H9 (cell line): ENCODE results near the gene PROCA1. TPM values are rescaled to one million over a fixed set of nuclear protein-coding genes. Genes with fewer than 3 reads are reported as not detected.

Experiments used
- DNase-seq: peaks from one replicate; pipeline ENCODE4 v3.0.0-alpha.2; 2017
- H2AFZ ChIP-seq: one replicate; pipeline ENCODE4 v1.6.1; 2013; ENCODE audit warnings: mild to moderate bottlenecking, low read length, control low read depth, moderate library complexity
- H2AK5ac ChIP-seq: 2 replicates; pipeline ENCODE4 v1.6.1; 2013; ENCODE audit warnings: low read length, control low read depth, mixed read lengths; ENCODE audit not compliant: insufficient read length
- H2BK120ac ChIP-seq: one replicate; pipeline ENCODE4 v1.6.1; 2013; ENCODE audit warnings: low read depth, mild to moderate bottlenecking, low read length, control low read depth, inconsistent platforms; ENCODE audit not compliant: poor library complexity, severe bottlenecking
- H2BK12ac ChIP-seq: 2 replicates; pipeline ENCODE4 v1.6.1; 2013; ENCODE audit warnings: low read length, control low read depth, mixed read lengths, low read depth; ENCODE audit not compliant: insufficient read length
- H2BK15ac ChIP-seq: 2 replicates; pipeline ENCODE4 v1.6.1; 2013; ENCODE audit warnings: low read depth, low read length, control low read depth
- H2BK20ac ChIP-seq: one replicate; pipeline ENCODE4 v1.6.1; 2013; ENCODE audit warnings: low read depth, mild to moderate bottlenecking, low read length, control low read depth, inconsistent platforms; ENCODE audit not compliant: poor library complexity, severe bottlenecking
- H2BK5ac ChIP-seq: 2 replicates; pipeline ENCODE4 v1.6.1; 2013; ENCODE audit warnings: low read length, control low read depth, mixed read lengths; ENCODE audit not compliant: insufficient read length
- H3K14ac ChIP-seq: 2 replicates; pipeline ENCODE4 v1.6.1; 2013; ENCODE audit warnings: low read length, control low read depth; ENCODE audit not compliant: insufficient read depth
- H3K18ac ChIP-seq: 2 replicates; pipeline ENCODE4 v1.6.1; 2013; ENCODE audit warnings: low read depth, mild to moderate bottlenecking, mixed read lengths, low read length, control low read depth; ENCODE audit not compliant: insufficient read length
- H3K23ac ChIP-seq: 2 replicates; pipeline ENCODE4 v1.6.1; 2013; ENCODE audit warnings: low read length, control low read depth, mixed read lengths, low read depth; ENCODE audit not compliant: insufficient read length
- H3K23me2 ChIP-seq: 2 replicates; pipeline ENCODE4 v1.6.1; 2013; ENCODE audit warnings: low read depth, mild to moderate bottlenecking, mixed read lengths, low read length, control low read depth; ENCODE audit not compliant: insufficient read length, poor library complexity, severe bottlenecking
- H3K27ac ChIP-seq: 2 replicates; pipeline ENCODE4 v1.5.1; 2013; ENCODE audit warnings: low read length, control low read depth, mixed read lengths, low read depth; ENCODE audit not compliant: insufficient read length
- H3K27me3 ChIP-seq: 2 replicates; pipeline ENCODE4 v1.6.1; 2013; ENCODE audit warnings: low read length, control low read depth, inconsistent platforms; ENCODE audit not compliant: insufficient read depth
- H3K4ac ChIP-seq: 2 replicates; pipeline ENCODE4 v1.6.1; 2013; ENCODE audit warnings: low read depth, mild to moderate bottlenecking, control low read depth, inconsistent platforms, low read length, moderate library complexity
- H3K4me1 ChIP-seq: 2 replicates; pipeline ENCODE4 v1.6.1; 2013; ENCODE audit warnings: low read length, control low read depth, inconsistent platforms; ENCODE audit not compliant: insufficient read depth
- H3K4me2 ChIP-seq: 2 replicates; pipeline ENCODE4 v1.6.1; 2013; ENCODE audit warnings: low read length, control low read depth, mixed read lengths; ENCODE audit not compliant: insufficient read length, insufficient read depth
- H3K56ac ChIP-seq: 2 replicates; pipeline ENCODE4 v1.6.1; 2013; ENCODE audit warnings: low read depth, mild to moderate bottlenecking, mixed read lengths, low read length, control low read depth; ENCODE audit not compliant: insufficient read length
- H3K79me1 ChIP-seq: 2 replicates; pipeline ENCODE4 v1.6.1; 2013; ENCODE audit warnings: low read depth, mild to moderate bottlenecking, moderate library complexity, low read length, control low read depth, inconsistent platforms; ENCODE audit not compliant: insufficient read depth, poor library complexity, severe bottlenecking
- H3K79me2 ChIP-seq: 2 replicates; pipeline ENCODE4 v1.6.1; 2013; ENCODE audit warnings: low read length, control low read depth, inconsistent platforms; ENCODE audit not compliant: insufficient read depth
- H3K9ac ChIP-seq: 2 replicates; pipeline ENCODE4 v1.6.1; 2013; ENCODE audit warnings: low read length, control low read depth, mixed read lengths; ENCODE audit not compliant: insufficient read length; ENCODE audit errors: extremely low read depth
- H3K9me3 ChIP-seq: one replicate; pipeline ENCODE4 v1.6.1; 2013; ENCODE audit warnings: low read depth, low read length, inconsistent platforms; ENCODE audit not compliant: control insufficient read depth
- H3T11ph ChIP-seq: one replicate; pipeline ENCODE4 v1.6.1; 2013; ENCODE audit warnings: mild to moderate bottlenecking, low read length, control low read depth, inconsistent platforms
- H4K20me1 ChIP-seq: one replicate; pipeline ENCODE4 v1.6.1; 2013; ENCODE audit not compliant: control insufficient read depth, insufficient read length, insufficient read depth
- H4K5ac ChIP-seq: 2 replicates; pipeline ENCODE4 v1.6.1; 2013; ENCODE audit warnings: low read depth, mild to moderate bottlenecking, mixed read lengths, low read length, control low read depth; ENCODE audit not compliant: insufficient read length
- H4K8ac ChIP-seq: replicated peaks from 2 replicates; pipeline ENCODE4 v1.6.1; 2013; ENCODE audit warnings: low read length, control low read depth, mixed read lengths, low read depth; ENCODE audit not compliant: insufficient read length
- H4K91ac ChIP-seq: 2 replicates; pipeline ENCODE4 v1.6.1; 2013; ENCODE audit warnings: low read depth, mild to moderate bottlenecking, moderate library complexity, mixed read lengths, low read length, control low read depth; ENCODE audit not compliant: insufficient read length
- H3K27ac Mint-ChIP-seq, 3 experiments: 2 replicates in 2 of 3; 3 replicates in 1 of 3; pipeline ENCODE4 v1.8.0; 2020 to 2021; ENCODE audit warnings: mixed read lengths in 3 of 3, mild to moderate bottlenecking in 1 of 3, moderate library complexity in 1 of 3
- H3K27me3 Mint-ChIP-seq: 2 replicates; pipeline ENCODE4 v1.8.0; 2021; ENCODE audit warnings: low read depth, mild to moderate bottlenecking, moderate library complexity, mixed read lengths
- H3K36me3 Mint-ChIP-seq, 3 experiments: 2 replicates in 2 of 3; 3 replicates in 1 of 3; pipeline ENCODE4 v1.8.0; 2020 to 2021; ENCODE audit warnings: low read depth in 3 of 3, mixed read lengths in 3 of 3; ENCODE audit not compliant: insufficient read depth in 1 of 3
- H3K4me1 Mint-ChIP-seq, 2 experiments: 2 replicates each; pipeline ENCODE4 v1.8.0; 2020; ENCODE audit warnings: mixed read lengths in 2 of 2
- H3K4me3 Mint-ChIP-seq, 2 experiments: 2 replicates in 1 of 2; 3 replicates in 1 of 2; pipeline ENCODE4 v1.8.0; 2020 to 2021; ENCODE audit warnings: mild to moderate bottlenecking in 2 of 2, mixed read lengths in 2 of 2, moderate library complexity in 1 of 2
- H3K9me3 Mint-ChIP-seq, 2 experiments: 2 replicates in 1 of 2; 3 replicates in 1 of 2; pipeline ENCODE4 v1.8.0; 2020; ENCODE audit warnings: mild to moderate bottlenecking in 2 of 2, mixed read lengths in 2 of 2, moderate library complexity in 1 of 2
- WGBS: extraction: QIAGEN DNeasy Blood & Tissue Kit; methylation state at CpG from one replicate; pipeline ENCODE4 v1.1.7; 2013; ENCODE audit warnings: missing lambda C conversion rate, low lambda C conversion rate, mixed read lengths; ENCODE audit not compliant: insufficient read length; ENCODE audit errors: extremely low coverage; 5-methylcytosine and 5-hydroxymethylcytosine counted together
- total RNA-seq: library from RNA; stranded (reverse); gene quantifications from 2 replicates; pipeline ENCODE4 v1.2.1, GENCODE V29; 2021
- TF ChIP-seq, protein P1 (sequence below): fragments of 200-600 bp; sonication (generic); conservative IDR thresholded peaks from 3 replicates; pipeline ENCODE4 v1.8.0; 2021; ENCODE audit warnings: antibody characterized with exemption, mild to moderate bottlenecking

The PROCA1 gene
- total RNA-seq, 1 experiment from 2014 or later: 15.0 TPM

DNA sequence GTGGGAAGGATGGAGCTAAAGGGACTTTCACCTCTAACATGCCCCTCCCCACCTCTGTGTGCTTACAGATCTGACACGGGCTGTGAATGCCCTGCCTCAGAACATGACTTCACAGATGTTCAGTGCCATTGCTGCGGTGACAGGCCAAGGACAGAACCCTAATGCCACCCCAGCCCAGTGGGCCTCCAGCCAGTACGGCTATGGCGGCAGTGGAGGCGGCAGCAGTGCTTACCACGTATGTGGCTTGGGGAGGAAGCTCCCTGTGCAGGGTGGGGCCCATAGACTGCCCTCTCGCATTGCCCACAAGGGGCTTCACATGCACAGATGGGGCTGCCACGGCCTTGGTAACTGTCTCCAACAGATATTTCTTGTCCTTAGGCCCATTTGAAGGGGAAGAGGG is 11.4 kb downstream of the PROCA1 start:
- Histone ChIP-seq H3K23ac (no peak overlapping the region), H3K56ac (no peak overlapping the region), H4K91ac (no peak overlapping the region), H2BK12ac (no peak overlapping the region), H4K5ac (no peak overlapping the region), H3K9ac (no peak overlapping the region), H2AK5ac (no peak overlapping the region), H3K79me1 (no peaks in the 10 kb centered on the region), H3K27ac (no peak overlapping the region), H3K79me2 (no peaks in the 10 kb centered on the region), H3K4me2 (no peak overlapping the region), H4K20me1 (peaks cover 4% of the 10 kb centered on the region), H3K14ac (no peak overlapping the region), H3K4ac (no peak overlapping the region), H2BK5ac (no peak overlapping the region), H3T11ph (no peak overlapping the region), H3K4me1 (no peaks in the 10 kb centered on the region), H3K18ac (no peak overlapping the region), H3K23me2 (no peaks in the 10 kb centered on the region), H3K9me3 (no peaks in the 10 kb centered on the region), H3K27me3 (no peaks in the 10 kb centered on the region), H4K8ac (no peak overlapping the region), H2BK20ac (no peak overlapping the region), H2AFZ (no peak overlapping the region), H2BK15ac (no peak overlapping the region), H2BK120ac (no peak overlapping the region)
- TF ChIP-seq, protein P1, sequence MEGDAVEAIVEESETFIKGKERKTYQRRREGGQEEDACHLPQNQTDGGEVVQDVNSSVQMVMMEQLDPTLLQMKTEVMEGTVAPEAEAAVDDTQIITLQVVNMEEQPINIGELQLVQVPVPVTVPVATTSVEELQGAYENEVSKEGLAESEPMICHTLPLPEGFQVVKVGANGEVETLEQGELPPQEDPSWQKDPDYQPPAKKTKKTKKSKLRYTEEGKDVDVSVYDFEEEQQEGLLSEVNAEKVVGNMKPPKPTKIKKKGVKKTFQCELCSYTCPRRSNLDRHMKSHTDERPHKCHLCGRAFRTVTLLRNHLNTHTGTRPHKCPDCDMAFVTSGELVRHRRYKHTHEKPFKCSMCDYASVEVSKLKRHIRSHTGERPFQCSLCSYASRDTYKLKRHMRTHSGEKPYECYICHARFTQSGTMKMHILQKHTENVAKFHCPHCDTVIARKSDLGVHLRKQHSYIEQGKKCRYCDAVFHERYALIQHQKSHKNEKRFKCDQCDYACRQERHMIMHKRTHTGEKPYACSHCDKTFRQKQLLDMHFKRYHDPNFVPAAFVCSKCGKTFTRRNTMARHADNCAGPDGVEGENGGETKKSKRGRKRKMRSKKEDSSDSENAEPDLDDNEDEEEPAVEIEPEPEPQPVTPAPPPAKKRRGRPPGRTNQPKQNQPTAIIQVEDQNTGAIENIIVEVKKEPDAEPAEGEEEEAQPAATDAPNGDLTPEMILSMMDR: no peak
- Mint-ChIP-seq H3K27me3 (no peaks in the 10 kb centered on the region), H3K4me1 (peaks cover 14 to 17% of the 10 kb centered on the region in 2 experiments), H3K36me3 (peaks cover 43 to 94% (median 87%) of the 10 kb centered on the region in 3 experiments; a peak in 6 of 7 replicates), H3K9me3 (no peaks in the 10 kb centered on the region), H3K27ac (no peak overlapping the region; a peak in 1 of 7 replicates), H3K4me3 (no peak overlapping the region)
- DNase-seq: no peak
- no CpG with 5 or more reads among the region's 8 CpGs for WGBS
